CD4-positive, alpha-beta T cell treated with Interleukin-2 at 100 ng/mL for 4 hours (primary cell): ENCODE data around the gene SRXN1.

Source experiments
- DNase-seq: peaks from one replicate; pipeline ENCODE4 v3.0.0-alpha.2; 2020; ENCODE audit warnings: low spot score

SRXN1 gene

DNA sequence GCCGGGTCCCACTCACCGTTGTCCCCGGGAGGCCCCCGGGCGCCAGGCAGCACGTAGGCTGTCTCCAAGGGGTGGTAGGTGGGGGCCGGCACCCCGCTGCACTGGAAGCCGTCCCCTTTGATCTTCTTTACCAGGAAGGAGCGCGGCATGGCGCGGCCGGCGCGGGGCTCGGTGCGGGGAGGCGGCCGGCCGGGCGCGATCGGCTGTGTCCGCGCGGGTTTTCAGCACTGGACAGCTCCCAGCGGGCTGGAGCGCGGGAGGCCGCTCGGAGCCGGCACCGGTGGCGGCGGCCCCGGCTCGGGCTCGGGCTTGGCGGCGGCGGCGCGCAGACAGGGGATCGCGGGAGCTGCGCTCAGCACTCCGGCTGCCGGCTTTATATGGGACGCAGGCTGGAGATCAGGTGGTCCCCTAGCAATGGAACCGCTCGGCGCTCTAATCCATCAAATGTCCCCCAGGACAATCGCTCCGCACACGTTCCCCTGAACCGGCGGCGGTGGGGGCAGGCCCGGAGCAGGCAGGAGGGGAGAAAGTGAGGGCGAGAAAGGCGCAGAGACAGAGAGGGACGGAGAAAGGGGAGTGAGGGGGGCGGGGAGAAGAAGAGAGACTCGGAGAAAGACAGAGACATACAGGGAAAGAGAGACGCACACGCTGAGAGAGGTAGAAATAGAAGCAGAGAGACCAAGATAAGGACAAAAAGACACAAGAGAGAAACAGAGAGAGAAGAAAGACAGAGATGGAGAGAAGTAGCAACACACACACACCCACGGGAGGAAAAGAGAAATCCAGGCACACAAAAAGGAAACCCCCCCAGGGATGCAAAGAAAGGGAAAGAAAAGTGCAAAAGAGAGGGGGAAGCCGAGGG is 22.7 kb upstream of the SRXN1 start, which contains the start of gene SCRT2:
Gene SCRT2 (minus strand): TSS at position 350 of the 862 bp plus-strand sequence. CDS start 201 bp downstream, at position 149.
- DNase-seq: peak; percentile 53

DNA sequence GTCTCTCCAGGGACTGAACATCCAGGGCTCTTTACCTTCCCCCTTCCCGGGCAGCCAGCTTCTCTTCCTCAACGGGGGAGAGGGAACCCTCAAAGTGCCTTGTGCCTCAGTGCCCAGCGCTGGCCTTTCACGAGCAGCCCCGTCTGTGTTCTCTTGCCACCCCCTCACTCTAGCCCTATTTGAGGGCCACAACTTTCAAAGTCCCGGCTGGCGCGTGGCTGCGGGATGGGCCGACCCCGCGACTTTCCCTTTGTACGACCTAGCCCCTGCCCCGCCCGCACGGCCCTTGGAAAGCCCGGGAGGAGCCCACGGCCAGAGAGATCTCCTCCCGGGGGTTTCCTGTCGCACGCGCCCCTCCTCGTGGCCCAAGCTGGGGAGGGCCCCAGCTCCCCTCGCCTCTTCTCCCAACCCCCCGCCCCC is 22.0 kb upstream of the SRXN1 start:
- no peak for DNase-seq

DNA sequence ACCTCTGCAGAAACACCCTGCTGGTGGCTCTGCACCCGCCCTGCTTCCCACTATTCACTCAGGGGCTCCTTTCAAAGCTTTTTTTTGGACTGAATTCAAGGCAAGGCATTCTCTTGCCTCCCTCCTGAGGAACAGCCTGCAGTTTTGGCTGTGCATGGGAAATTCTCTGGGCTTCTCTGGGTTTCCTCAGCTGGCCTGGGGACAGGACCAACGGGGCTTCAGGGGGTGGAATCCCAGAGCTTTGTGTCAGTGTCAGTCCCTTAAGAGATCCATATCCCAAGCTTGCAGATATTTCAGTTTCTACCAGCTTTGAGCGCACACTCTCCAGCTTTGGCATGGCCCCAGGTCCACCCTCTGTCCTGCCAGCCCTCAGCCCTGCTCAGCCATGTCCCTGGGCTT is 20.6 kb upstream of the SRXN1 start:
- DNase-seq: no peak

DNA sequence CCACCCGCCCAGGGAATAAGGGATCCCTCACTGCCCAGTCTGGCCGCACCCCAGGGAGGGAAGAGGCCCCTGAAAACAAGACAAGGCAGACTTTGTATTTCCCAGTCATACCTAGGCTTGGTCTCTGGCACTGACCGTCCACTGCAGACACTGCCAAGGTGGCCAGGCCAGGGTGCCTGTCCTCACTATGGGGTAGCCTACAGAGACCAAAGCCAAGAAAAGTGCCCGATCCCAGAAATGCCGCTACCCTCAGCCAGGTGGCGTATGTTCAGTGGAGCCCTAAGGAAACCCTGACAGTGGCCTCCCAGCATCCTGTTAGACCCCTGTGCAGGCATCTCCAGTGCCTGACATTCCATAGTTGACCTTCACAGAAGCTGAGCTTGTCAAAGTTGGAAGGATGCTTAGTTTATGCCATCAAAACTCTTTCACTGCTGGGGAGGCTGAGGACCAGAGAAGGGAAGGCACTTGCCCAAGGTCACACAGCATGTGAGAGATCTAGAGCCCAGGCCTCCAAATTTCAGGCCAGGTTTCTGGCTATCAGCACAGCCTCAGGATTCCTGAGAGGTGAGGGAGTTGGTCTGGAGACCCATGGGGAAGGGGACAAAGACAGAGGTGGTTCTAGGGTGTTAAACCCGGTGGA is 20.1 kb upstream of the SRXN1 start:
- no peak for DNase-seq

DNA sequence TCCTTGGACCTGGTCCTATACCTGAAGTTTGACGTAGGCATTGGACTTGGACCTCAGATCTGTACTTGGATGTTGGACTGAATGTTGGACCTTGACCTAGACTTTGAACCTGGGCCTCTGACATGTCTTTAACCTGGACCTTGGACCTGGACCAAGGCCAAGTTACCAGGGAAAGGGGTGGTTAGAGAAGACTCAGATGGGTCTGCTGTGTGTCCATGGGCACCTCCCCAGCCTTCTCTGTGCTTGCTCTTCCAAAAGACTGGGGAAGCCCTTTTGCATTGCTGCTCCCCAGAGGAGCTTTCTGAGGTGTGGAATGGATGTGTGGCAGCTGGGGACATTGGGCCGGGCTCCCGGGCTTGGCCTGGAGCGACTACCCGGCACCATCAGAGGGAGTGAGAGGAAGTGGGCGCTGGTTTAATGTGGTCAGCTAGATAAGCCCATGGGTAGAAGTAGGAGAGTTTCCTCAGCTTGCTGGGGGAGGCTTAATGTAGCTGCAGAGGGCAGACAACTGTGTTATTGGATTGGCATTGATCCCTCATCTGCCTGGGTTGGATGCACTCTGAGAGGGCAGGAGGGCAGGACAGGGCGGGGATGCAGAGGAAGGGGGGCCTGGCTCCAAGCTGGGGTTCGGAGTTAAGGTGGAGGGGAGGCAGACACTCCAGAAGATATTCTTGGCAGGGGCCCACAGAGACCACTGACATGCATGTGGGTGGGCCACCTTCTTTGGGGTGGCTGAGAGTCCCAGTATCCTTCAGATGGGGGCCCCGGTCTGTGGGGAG is 18.4 kb upstream of the SRXN1 start:
- DNase-seq: no peak

DNA sequence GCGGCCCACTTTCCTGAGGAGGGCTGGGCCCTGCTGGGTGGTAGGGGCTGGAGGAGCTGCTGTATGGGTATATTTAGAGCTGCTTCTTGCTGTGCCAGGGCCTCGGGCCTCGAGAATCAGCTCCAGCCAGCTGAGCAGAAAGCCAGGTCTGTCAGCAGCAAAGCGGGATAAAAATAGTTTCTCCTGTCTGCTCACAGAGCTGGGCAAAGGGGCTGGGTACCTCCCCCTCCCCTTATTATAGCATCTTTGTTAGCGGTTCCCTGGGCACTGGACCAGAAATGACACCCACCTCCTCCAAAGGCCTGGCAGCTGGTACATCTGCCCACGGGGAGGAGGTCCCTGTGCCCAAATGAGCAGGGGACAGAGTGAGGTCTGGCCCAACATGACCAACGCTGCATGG is 16.6 kb upstream of the SRXN1 start:
- DNase-seq: no peak

DNA sequence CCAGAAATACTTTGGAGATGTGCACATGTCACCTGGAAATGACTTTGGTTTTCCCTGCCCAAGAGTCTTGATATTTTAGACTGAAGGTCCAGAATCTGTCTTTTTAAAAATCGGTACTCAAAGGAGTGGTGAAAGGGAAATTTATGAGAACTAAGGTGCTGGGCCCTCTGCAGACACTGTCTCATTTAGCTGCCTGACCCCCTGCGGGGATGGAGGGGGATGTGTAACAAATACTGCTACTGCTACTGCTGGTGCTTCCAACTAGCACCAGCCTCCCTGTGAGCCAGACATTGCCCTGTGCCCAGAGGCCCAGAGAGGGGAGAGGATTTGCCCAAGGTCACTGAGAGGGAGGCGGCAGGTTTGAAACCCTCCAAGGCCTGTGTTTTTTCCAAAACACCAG is 15.6 kb upstream of the SRXN1 start:
- no peak for DNase-seq

DNA sequence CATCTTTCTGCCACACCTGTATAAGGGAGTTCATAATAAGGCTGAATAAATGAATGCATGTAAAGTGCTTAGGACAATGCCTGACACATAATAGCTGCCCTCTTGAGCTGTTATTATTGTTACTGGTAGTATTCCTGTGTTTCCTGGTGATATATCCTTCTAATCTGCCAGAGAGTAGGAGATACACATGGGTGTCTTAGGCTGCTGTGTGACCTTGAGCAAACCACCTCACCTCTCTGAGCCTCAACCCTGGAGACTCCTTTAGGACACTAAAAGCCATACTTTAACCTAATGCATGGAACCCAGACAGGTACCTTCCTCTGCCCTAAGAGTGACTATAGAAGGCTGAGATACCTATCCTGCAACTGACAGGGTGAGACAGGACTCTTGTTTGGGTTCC is 15.1 kb upstream of the SRXN1 start:
- DNase-seq: no peak

DNA sequence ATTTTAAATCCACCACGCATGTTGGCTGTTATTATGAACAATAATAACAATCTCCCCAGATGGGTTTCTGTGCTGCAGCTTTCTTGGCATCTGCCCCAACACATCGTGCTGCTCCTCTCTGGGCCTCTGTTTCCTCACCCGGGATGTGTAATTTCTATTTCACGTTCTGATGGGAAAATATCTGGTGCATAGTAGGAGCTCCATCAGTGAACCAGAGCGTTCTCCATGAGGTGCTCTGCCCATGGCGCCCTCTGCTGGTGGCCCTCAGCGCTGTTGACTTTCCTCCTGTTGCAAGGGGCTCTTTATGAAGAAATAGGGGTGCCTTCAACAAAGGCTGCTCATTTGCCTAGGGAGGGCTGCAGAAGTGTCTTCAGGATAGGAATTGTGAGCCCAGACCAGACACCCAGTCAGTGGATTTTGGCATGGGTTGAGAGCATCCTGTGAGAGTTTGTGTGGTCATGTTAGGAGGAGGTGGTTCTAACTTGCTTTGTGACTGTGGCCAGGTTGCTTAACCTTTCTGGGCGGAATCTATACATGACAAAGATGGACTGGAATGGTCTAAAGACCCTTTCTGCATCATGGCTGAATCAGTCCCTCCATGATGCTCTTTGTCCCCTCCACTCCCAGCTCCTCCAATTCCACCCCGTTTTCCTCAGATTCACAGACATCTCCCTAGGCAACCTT is 14.5 kb upstream of the SRXN1 start:
- peak; percentile 64 for DNase-seq

DNA sequence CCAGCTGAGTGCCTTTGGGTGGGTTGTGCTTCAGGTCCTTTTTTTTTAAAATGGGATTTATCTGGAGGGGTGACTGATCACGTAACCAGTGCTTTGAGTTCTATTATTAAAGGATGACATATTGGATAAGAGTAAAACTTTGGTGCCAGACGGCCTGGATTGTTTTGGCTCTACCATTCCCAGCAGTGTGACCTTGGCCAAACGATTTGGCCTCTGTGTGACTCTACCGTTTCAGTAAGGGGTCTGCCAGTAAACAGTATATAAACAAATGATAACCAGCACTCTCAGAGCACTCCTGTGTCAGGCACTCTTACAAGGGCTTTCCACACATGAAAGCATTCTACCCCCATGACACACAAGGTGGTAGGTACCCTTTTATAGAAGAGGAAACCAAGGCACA is 13.9 kb upstream of the SRXN1 start:
- DNase-seq: no peak

DNA sequence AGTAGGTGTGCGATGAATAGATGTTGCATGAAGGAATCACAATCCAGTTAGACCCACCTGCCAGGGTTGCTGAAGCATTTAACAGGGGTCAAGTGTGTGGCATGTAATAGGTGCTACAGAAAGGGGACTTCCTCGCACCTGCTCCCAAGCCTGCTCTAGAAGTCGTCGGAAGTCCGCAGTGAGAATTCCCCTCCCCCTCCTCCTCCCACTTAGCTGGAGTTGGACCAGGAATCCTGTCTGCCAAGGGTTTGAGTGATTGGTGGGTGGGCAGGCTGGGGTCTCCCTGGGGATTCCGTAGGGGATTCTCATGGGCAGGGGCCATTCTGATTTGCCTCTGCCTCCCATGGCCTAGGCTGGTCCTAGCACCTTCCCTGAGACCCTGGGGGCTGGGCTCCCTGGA is 12.3 kb upstream of the SRXN1 start:
- no peak for DNase-seq

DNA sequence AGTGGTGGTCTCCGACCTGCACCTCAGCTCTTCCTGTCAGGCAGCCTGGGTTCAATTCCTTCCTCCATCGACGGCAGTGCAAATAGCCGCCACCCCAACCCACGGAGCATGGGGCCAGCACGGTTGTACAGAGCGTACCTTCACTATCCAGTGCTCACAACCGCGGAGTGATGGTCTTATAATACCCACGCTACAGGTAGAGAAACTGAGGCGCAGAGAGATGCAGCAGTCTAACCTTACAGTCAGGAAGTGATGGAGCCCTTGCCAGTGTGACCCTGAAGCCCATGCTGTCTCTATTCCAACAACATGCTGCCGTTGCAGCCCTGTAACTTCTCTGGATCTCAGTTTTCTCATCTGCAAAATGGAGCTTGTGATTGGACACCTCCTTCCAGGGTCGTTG is 11.6 kb upstream of the SRXN1 start:
- no peak for DNase-seq

DNA sequence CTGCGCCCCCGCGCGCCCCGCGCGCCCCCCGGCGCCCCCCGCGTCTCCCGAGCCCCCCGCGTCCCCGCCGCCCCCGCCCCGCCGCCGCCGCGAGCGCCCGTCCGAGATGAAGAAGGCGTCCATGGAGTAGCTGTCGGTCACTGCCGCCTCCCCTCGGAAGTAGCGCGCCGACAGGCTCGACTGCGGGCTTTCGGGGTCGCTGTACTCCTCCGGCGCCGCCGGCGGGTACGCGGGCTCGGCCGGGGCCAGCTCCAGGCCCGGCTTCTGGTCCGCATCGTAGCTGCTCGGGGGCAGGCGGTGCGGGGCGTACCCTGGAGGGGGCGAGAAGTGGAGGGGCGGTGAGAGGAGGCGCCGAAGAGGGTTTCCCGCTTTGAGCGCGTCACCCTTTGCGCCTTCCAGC is 11.2 kb upstream of the SRXN1 start:
- DNase-seq: no peak

DNA sequence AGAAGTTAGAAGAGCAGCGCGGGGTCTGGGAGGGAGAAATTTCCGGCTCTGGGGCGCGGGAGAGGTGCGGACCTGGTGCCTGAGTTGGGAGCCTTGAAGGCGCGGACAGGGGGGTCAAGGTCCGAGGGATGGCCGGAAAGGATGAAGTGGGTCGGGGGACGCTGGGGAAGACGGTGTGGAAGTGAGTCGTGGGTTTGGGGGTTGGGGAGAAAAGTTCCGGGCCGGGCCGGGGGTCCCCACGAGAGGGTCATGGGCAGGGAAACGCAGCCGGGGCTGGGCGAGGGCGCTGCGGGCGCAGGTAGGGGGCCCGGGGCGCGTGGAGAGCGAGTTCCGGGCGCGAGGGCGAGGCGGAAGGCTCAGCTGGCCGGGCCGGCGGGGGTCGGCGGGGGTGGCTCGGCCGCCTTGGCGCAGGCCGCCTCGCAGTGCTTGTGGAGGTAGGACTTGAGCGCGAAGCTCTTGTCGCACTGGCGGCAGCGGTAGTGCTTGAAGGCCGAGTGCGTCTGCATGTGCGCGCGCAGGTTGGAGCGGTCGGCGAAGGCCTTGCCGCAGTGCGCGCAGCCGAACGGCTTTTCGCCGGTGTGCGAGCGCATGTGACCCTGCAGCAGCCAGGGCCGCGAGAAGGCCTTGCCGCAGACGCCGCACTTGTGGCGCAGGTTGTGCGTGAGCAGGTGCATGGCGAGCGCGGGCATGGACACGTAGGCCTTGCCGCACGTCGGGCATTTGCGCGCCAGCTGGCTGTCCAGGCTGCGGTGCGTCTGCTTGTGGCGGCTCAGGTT is 10.5 kb upstream of the SRXN1 start:
- DNase-seq: no peak

DNA sequence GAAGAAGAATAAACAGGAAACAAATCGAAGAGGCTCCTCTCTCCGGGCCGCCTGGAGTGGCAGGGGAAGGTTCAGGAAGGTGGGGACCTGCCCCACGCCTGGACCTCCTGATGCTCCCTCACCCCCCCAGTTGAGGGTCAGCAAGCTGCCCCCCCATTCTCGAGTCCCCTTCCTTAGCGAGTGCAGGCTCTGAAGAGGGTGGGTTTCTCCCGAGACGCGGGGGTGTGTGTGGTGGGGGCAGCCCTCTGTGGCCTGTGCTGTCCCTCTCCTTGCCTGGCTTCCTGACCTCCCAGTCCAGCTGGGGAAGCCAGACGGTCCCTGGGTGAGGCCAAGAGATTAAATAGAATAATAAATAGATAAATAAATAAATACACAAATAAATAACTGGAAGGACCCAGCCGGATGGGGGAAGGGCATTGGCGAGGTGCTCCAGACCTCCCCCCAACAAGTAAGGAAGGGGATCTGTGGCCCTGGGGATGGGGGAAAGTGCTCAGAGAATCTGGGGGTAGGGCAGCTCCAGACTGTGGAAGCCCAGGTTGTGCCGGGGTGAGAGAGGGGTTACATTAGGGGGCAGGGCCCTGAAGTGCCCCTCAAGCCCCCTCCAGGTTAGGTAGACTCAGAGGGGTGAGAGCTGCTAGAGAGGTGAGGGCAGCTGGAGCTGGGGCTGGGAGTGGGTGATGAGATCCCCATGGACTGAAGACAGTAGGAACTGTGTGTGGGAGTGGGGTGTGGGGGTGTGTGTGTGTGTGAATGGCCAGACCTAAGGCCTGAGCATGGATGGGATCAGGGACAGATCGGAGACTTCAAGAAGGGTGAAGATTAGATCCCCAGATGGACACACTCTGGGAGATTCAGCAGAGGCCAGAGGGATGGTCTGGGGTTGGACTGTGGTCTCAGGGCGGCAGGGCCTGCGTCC is 9.5 kb upstream of the SRXN1 start:
- DNase-seq: no peak

DNA sequence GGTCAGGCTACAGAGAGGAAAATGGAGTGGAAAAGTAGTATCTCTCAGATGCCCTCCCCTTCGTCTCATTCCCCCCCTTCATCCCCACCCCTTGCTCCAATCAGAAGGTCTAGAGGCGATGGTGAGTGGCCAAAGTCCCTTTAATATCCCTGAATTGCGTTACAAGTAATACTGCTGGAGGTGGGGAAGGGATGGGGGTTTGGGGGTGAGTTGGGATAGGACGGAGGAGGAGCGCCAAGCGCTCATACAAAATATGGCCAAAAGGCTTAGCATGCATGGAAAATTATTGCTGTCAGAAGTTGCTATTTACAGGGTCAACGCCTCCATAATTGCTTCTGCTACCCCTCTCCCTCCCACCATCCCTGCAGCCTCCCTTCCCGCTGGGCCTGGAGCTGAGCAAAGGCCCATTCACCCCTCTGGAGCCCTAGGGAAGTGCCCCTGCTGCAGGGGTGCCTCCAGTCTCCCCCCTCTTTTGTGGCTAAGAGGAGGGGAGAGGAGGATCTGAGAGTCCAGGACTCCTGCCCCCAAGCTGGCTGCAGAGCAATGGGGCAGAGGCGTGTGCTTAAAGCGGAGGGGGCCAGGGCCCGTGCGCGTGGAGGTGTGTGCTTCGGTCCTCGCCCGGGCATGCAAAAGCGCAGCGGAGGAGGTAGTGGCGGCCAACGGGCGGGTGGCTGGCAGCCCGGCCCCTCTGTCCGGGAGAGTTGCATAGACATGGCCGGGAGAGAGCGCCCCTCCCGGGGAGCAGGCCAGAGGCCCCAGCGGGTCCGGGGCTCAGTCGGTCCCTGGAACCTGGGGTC is 8.7 kb upstream of the SRXN1 start:
- DNase-seq: no peak

DNA sequence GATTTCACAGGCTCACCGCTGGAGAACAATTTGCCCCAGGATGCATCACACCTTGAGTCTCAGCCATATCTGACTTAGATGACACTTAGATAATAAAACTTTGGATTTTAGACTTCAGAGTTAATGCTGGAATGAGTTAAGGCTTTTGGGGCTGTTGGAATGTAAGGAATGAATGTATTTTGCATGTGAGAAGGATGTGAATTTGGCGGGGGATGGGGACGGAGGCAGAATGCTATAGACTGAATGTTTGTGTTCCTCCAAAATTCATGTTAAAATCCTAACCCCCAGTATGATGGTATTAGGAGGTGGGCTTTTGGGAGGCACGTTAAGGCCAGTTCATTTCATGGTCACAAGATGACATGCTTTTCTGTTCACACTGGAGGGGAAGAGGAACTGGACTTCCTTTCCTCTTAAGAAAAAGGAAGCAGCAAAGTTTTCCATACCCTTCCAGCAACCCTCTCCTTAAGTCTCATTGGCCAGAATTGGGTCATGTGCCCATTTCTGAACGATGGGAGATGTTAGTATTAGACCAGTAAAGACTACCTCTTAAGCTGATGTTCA is 5.8 kb upstream of the SRXN1 start:
- no peak for DNase-seq

DNA sequence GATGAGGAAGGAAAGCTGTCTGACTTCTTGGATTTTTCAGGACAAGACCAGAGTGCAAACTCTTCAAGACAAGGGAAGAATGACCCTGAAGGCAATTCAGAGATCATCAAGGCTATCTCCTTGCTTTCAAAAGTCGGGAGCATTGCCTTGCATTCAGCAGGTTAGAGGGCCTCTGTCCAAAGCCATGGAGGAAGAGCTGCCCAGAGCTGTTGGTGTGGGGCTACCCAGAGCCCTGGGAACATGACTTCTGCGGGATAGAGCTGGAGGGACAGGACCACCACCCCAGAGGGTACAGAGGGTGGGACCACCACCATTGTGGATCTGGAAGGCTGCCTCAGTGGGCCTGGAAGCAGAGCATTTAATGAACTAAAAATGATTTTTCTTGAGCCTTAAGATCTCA is 5.2 kb upstream of the SRXN1 start:
- DNase-seq: no peak
